Omental fat pad (tissue), 4 donors: ENCODE measurements around the gene HSPBP1. TPM values are rescaled to one million over a fixed set of nuclear protein-coding genes. Genes with fewer than 3 reads are reported as not detected.

Experiments used
- ATAC-seq: fragments of 150-250 bp; one replicate; pipeline ENCODE4 v1.9.1; 2016; ENCODE audit warnings: mild to moderate bottlenecking, moderate library complexity; ENCODE audit not compliant: low FRiP score
- DNase-seq: peaks from one replicate; pipeline ENCODE4 v3.0.0-alpha.2; 2019; ENCODE audit warnings: low spot score
- total RNA-seq, 4 donors: library from RNA; depleted of rRNA; stranded (reverse); fragments of >200 nt; gene quantifications; one replicate each; pipeline ENCODE4 v1.1.0, GENCODE V29; 2016
- TF ChIP-seq, protein P1 (sequence below), 3 donors: fragments of 450-650 bp; IDR thresholded peaks; one replicate each; pipeline ENCODE4 v1.5.1; 2016 to 2017; ENCODE audit warnings: antibody characterized with exemption in 3 of 3, mild to moderate bottlenecking in 3 of 3, moderate library complexity in 2 of 3

The HSPBP1 gene
- total RNA-seq, 4 donors from 2014 or later: 19.5 to 25.9 (median 21.2) TPM

DNA sequence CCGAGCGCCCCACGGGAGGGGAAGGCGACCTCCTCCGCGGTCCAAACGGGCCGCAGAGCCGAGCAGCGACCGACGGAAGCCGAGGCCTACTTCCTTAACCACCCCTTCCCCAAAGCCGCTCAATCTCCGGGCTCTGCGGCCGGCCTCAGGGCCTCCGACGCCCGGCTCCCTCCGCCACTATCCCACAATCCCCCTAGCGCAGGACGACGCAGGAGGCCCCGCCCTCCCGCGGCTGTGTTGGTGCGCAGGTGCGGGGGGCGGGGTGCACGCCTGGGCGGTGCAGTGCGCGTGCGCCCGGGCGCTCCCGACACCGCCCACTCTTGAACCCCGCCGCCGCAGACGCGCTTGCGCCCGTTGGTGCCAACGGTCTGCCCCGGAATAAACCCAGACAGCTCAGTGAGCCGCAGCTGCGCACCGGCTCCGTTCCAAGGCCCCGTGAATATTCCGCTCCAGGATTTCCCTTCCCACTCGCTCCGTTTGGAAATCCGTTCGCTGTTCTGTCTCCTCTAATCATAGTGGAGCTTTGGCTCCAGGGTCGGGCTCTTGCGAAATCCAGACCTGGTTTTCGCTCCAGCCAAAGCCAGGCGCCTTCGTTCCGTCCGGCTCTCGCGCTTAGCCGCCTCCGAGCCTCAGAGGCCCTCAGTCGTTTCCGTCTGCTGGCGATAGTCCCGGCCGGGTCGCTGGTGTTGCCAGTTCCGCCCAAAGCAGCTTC lies 20.9 kb downstream of the HSPBP1 start, which contains the start of gene PPP6R1:
Gene PPP6R1, minus strand, starts transcription at position 190 of the 712 bp plus-strand sequence. CDS start 11,914 bp downstream, outside the sequence.
- peak; percentile 80 for DNase-seq
- TF ChIP-seq, protein P1, sequence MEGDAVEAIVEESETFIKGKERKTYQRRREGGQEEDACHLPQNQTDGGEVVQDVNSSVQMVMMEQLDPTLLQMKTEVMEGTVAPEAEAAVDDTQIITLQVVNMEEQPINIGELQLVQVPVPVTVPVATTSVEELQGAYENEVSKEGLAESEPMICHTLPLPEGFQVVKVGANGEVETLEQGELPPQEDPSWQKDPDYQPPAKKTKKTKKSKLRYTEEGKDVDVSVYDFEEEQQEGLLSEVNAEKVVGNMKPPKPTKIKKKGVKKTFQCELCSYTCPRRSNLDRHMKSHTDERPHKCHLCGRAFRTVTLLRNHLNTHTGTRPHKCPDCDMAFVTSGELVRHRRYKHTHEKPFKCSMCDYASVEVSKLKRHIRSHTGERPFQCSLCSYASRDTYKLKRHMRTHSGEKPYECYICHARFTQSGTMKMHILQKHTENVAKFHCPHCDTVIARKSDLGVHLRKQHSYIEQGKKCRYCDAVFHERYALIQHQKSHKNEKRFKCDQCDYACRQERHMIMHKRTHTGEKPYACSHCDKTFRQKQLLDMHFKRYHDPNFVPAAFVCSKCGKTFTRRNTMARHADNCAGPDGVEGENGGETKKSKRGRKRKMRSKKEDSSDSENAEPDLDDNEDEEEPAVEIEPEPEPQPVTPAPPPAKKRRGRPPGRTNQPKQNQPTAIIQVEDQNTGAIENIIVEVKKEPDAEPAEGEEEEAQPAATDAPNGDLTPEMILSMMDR (IDR thresholded peaks at IDR 0.05): no peak
- peak; percentile 99 for ATAC-seq

DNA sequence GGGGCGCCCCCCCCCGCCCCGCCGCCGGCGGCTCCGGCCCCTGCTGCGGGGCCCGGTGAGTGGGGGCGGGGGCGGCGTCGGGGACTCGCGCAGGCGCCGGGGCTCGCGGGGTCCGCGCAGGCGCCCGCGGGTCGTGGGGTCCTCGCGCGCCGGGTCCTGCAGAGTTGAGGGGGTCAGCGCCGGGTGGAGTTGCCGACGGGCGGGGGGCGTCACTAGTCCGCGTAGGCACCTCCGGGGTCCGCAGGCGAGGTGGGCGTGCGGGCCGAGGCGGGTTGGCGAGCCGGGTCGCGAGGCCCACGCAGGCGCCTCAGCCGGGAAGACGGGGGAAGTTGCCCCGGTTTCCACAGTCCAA lies 21.5 kb downstream of the HSPBP1 start:
- TF ChIP-seq, protein P1 (IDR thresholded peaks at IDR 0.05): no peak
- ATAC-seq (peak; percentile 13), DNase-seq (no peak)

DNA sequence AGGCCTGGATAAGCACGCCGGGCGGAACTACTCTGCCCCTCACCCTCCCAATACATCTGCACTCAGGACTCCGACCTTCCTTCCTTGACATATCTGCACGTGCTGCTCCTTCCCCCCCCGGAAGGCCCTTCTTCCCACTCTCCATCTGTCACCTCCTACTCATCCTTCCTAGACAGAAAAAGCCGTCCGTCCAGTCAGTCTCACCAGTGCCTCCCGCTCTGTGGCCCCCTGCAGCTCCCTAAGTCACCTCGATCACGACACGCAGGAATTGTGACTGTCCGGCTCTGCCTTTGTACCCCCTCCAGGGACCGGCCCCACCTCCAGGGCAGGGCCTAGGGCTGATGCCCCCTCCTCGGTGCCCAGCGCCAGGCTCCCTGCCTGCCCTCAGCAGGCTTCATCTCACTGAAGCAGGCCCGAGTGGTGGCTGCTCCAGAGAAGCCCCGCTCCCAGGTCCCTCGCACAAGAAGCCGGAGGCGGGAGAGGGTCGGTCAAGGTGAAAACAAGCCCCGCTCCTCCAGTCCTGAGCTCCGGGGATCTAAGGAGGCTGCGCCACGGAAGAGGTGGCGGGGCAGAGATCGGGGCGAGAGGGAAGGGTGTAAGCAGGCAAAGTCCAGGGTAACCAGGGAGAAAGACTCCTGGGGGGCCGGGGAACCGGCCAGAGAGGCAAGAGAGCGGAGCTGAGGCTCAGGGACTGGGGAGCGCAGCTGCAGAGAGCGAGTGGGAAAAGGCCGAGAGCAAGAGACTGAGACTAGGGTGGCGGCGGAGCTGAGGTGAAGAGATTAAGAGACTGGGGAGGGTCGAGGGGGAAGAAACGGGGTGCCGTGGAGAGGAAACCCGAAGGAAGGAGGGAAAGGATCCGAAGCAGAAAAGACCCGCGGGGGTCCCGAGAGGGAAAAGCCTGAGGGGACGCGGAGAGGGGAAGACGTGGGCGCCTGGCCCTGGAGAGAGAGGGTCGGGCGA lies 22.2 kb downstream of the HSPBP1 start:
- DNase-seq: no peak
- ATAC-seq: no peak
- TF ChIP-seq, protein P1 (IDR thresholded peaks at IDR 0.05): no peak

DNA sequence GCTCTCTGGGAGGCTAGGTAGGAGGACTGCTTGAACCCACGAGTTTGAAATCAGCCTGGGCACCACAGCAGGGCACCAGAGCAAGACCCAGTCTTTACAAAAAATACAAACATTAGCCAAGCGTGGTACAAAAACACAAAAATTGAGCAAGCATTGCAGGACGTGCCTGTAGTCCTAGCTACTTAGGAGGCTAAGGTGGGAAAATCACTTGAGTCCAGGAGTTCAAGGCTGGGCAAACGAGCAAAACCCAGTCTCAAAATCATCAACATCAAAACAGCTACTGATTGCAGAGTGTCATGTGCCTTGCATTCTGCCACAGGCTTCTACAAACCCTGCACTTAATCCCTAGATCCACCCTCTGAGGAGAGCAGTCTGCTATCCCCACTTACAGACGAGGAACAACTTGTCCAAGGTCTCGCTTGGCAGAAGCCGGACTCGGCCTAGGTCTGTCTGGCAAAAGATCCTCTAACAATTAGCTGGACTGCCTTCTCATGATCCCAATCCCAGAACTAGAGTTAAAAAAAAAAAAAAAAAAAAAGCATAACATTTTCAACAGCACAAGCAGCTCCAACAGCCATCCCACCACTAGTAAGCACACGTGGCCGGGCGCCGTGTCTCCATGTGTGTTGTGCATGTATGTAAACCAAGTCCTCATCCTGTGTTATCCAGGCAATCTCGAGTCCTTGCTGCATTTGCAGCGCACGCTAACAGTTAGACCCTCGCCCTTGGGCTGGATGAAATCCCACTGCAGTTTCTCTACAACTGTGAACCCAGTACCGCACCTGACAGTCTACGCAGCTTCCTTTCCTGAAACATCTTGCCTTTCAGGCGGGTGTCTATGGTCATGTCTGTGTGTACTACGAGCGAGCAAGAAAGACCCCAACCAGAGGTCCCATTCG lies 23.1 kb downstream of the HSPBP1 start:
- ATAC-seq: no peak
- DNase-seq: no peak
- TF ChIP-seq, protein P1 (IDR thresholded peaks at IDR 0.05): no peak

DNA sequence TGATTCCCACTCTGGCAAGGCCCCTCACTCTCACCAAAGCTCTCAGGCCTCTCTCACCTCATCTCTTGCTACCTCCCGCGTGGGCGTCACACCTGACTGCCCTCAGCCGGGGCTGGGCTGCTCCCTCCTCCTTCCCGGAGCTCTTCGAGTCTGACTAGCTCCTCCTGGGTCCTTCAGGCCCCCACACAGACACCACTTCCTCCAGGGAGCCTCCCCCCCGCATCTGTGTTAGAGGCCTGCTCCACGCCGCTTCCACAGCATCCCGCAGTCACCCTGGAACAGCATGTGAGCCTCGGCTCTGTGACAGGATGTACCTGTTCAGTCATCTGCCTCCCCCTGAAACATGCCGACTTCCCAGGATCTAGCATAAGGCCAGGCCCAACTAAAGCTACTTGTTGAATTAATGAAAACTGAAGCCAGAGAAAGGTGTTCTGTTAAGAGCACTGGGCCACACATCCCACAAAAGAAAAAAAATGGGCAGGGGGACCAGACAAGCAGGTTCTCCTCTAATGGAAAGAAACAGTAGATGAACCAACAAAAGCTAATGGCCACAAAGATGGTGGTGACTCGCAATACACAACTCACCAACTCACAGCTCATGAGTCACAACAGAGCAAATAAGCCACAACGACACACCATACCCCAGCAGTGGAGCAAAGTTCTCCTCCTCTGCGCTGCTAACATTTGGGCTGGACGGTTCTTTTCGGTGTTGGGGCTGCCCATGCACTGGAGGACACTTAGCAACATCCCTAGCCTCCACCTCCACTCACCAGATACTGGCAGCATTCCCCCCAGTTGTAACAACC lies 24.1 kb downstream of the HSPBP1 start:
- DNase-seq (no peak), ATAC-seq (no peak)
- TF ChIP-seq, protein P1 (IDR thresholded peaks at IDR 0.05): no peak

DNA sequence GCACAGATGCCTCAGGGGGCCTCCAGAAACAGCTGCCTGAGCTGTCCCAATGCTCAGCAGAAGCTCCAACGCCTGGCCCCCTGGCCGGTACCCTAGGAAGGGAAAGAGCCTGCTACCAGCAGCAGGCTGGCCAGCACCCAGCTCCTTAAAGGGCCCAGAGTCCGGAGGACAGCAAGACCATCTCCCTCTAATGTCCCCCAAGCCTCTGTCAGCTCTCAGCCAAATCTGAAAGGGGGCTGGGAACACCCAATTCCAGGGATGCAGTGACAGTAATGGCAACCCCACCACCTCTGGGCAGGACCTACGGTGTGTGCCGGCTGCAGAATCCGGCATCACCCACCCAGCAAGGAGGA lies 25.3 kb downstream of the HSPBP1 start:
- TF ChIP-seq, protein P1 (IDR thresholded peaks at IDR 0.05): no peak
- ATAC-seq (no peak), DNase-seq (no peak)
